Vagina (tissue), 2 donors: Measurements from ENCODE around the gene LGR4.

ENCODE experiments used
- CTCF ChIP-seq, 3 experiments: fragments of 450-650 bp in 2 of 3; fragments of 200-600 bp in 1 of 3; sonication (generic) in 1 of 3; IDR thresholded peaks; one replicate each; pipeline ENCODE4 v1.5.1; 2017 to 2019; ENCODE audit warnings: antibody characterized with exemption in 3 of 3, mild to moderate bottlenecking in 2 of 3, moderate library complexity in 2 of 3
- POLR2A ChIP-seq, 2 donors: fragments of 450-650 bp; IDR thresholded peaks; one replicate each; pipeline ENCODE4 v1.6.1; 2017; ENCODE audit warnings: antibody characterized with exemption in 2 of 2, mild to moderate bottlenecking in 2 of 2, moderate library complexity in 2 of 2
- POLR2AphosphoS5 ChIP-seq, 2 donors: sonication (generic); formaldehyde crosslinking; IDR thresholded peaks; one replicate each; pipeline ENCODE4 v1.9.0; 2017; ENCODE audit warnings: antibody characterized with exemption in 2 of 2, mild to moderate bottlenecking in 2 of 2, low read depth in 1 of 2; ENCODE audit not compliant: insufficient read depth in 1 of 2

DNA sequence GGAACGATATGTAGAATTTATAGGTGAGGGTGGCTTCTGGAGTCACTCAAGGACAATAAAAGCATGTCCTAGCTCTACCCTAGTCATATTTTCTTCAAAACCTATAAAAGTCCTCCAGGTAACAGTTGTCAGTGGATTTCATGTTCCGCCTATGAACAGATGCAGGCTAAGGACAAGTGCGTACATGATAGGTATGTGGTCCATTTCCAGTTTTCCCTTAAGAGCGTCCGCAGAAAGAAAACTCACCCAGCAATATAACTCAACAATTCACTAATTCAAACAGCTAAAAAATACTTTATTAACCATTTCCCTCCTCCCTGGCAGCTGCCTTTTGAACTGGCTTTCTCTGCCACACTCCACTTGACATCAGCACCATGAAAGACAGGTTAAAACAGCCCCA is 59.4 kb downstream of the LGR4 start:
- TF ChIP-seq CTCF (IDR thresholded peaks at IDR 0.05) (no peak), POLR2A (IDR thresholded peaks at IDR 0.05) (no peak), POLR2AphosphoS5 (IDR thresholded peaks at IDR 0.05; ENCODE audit: insufficient read depth in 1 of 2, low read depth in 1 of 2) (no peak)
